ENCODE measurements around the gene ADGB. TPM values are rescaled to one million over a fixed set of nuclear protein-coding genes. Genes with fewer than 3 reads are reported as not detected.
A peak's percentile ranks its signal among the peaks of the same experiment; 100 is the strongest.

The ADGB gene
- total RNA-seq, 2 experiments from 2014 or later: not detected

GRCh38 chr6:146719387-146719786 is 120.6 kb downstream of the ADGB start:
- Mint-ChIP-seq H3K4me1 (no peaks in the 10 kb centered on the region), H3K4me3 (no peak overlapping the region), H3K36me3 (ENCODE audit: low read depth) (no peaks in the 10 kb centered on the region), H3K27ac (no peak overlapping the region), H3K9me3 (no peaks in the 10 kb centered on the region), H3K27me3 (no peaks in the 10 kb centered on the region)
- CTCF ChIA-PET: no interaction called here
- POLR2A ChIA-PET: no interaction called here
- DNase-seq: no peak

GRCh38 chr6:146739696-146740095 is 140.9 kb downstream of the ADGB start:
- H3K27ac Mint-ChIP-seq: no peak overlapping the region
- no peaks in the 10 kb centered on the region for H3K9me3 Mint-ChIP-seq
- H3K4me1 Mint-ChIP-seq: no peaks in the 10 kb centered on the region
- ChIA-PET CTCF (no interaction called here), POLR2A (no interaction called here)
- H3K4me3 Mint-ChIP-seq: no peak overlapping the region
- peaks cover 1% of the 10 kb centered on the region for H3K27me3 Mint-ChIP-seq
- DNase-seq: no peak
- H3K36me3 Mint-ChIP-seq (ENCODE audit: low read depth): no peaks in the 10 kb centered on the region

- H3K36me3 Mint-ChIP-seq (ENCODE audit: low read depth): no peaks in the 10 kb centered on the region
- POLR2A ChIA-PET: no interaction called here
These were observed 142.8 kb downstream of the ADGB start for GRCh38 chr6:146741609-146742008.

GRCh38 chr6:146753306-146753705 is 154.5 kb downstream of the ADGB start:
- no peaks in the 10 kb centered on the region for H3K4me1 Mint-ChIP-seq
- DNase-seq: no peak
- CTCF ChIA-PET: no interaction called here
- POLR2A ChIA-PET: no interaction called here
- no peak overlapping the region for H3K27ac Mint-ChIP-seq
- H3K27me3 Mint-ChIP-seq: peaks cover 6% of the 10 kb centered on the region
- H3K36me3 Mint-ChIP-seq (ENCODE audit: low read depth): no peaks in the 10 kb centered on the region
- no peak overlapping the region for H3K4me3 Mint-ChIP-seq
- peaks cover 2% of the 10 kb centered on the region for H3K9me3 Mint-ChIP-seq

More at GRCh38 chr6:146741609-146742008, 142.8 kb downstream of the ADGB start:
- CTCF ChIA-PET: no interaction called here
- Mint-ChIP-seq H3K4me1 (no peaks in the 10 kb centered on the region), H3K27ac (no peak overlapping the region), H3K27me3 (no peaks in the 10 kb centered on the region), H3K4me3 (no peak overlapping the region), H3K9me3 (no peaks in the 10 kb centered on the region)
- no peak for DNase-seq

- peaks cover 17% of the 10 kb centered on the region for H3K4me1 Mint-ChIP-seq
- no peaks in the 10 kb centered on the region for H3K36me3 Mint-ChIP-seq (ENCODE audit: low read depth)
- peaks cover 6% of the 10 kb centered on the region for H3K27me3 Mint-ChIP-seq
- no peaks in the 10 kb centered on the region for H3K9me3 Mint-ChIP-seq
- no peak for DNase-seq
- H3K27ac Mint-ChIP-seq: no peak overlapping the region
- ChIA-PET POLR2A (no interaction called here), CTCF (no interaction called here)
- H3K4me3 Mint-ChIP-seq: no peak overlapping the region
These were observed 168.9 kb downstream of the ADGB start for GRCh38 chr6:146767632-146768031.

GRCh38 chr6:146768722-146769121 is 169.9 kb downstream of the ADGB start:
- CTCF ChIA-PET: no interaction called here
- no peak overlapping the region for H3K27ac Mint-ChIP-seq
- DNase-seq: no peak
- H3K4me1 Mint-ChIP-seq: peaks cover 17% of the 10 kb centered on the region
- no peaks in the 10 kb centered on the region for H3K36me3 Mint-ChIP-seq (ENCODE audit: low read depth)
- H3K9me3 Mint-ChIP-seq: no peaks in the 10 kb centered on the region
- POLR2A ChIA-PET: no interaction called here
- H3K27me3 Mint-ChIP-seq: peaks cover 4% of the 10 kb centered on the region
- H3K4me3 Mint-ChIP-seq: no peak overlapping the region

GRCh38 chr6:146770275-146770964 is 171.6 kb downstream of the ADGB start:
- Mint-ChIP-seq H3K9me3 (no peaks in the 10 kb centered on the region), H3K4me3 (peak overlapping the region; percentile 54), H3K27me3 (peaks cover 2% of the 10 kb centered on the region), H3K4me1 (peaks cover 17% of the 10 kb centered on the region), H3K27ac (peak overlapping the region; percentile 49), H3K36me3 (ENCODE audit: low read depth) (no peaks in the 10 kb centered on the region)
- no peak for DNase-seq
- ChIA-PET POLR2A (no interaction called here), CTCF (no interaction called here)

- ChIA-PET POLR2A (no interaction called here), CTCF (no interaction called here)
- H3K27me3 Mint-ChIP-seq: peaks cover 2% of the 10 kb centered on the region
- no peaks in the 10 kb centered on the region for H3K9me3 Mint-ChIP-seq
- peak; percentile 66 for DNase-seq
- H3K27ac Mint-ChIP-seq: peak overlapping the region; percentile 49
- peak overlapping the region; percentile 54 for H3K4me3 Mint-ChIP-seq
- no peaks in the 10 kb centered on the region for H3K36me3 Mint-ChIP-seq (ENCODE audit: low read depth)
- peaks cover 17% of the 10 kb centered on the region for H3K4me1 Mint-ChIP-seq
These were observed 172.4 kb downstream of the ADGB start for GRCh38 chr6:146770965-146771735.

- ChIA-PET CTCF (no interaction called here), POLR2A (no interaction called here)
- DNase-seq: no peak
- Mint-ChIP-seq H3K9me3 (no peaks in the 10 kb centered on the region), H3K36me3 (ENCODE audit: low read depth) (no peaks in the 10 kb centered on the region), H3K4me3 (no peak overlapping the region), H3K4me1 (peaks cover 13% of the 10 kb centered on the region), H3K27ac (no peak overlapping the region), H3K27me3 (peaks cover 2% of the 10 kb centered on the region)
These were observed 176.4 kb downstream of the ADGB start for GRCh38 chr6:146775220-146775619.

- CTCF ChIA-PET: interaction anchor here (0.7 kb wide), 1 partner anchor 9 kb away, joined by 5 read pairs; no protein-coding TSS in a partner anchor
- POLR2A ChIA-PET: no interaction called here
- Mint-ChIP-seq H3K4me1 (peaks cover 2% of the 10 kb centered on the region), H3K36me3 (ENCODE audit: low read depth) (no peaks in the 10 kb centered on the region), H3K4me3 (no peak overlapping the region), H3K9me3 (no peaks in the 10 kb centered on the region), H3K27ac (no peak overlapping the region), H3K27me3 (no peaks in the 10 kb centered on the region)
- DNase-seq: no peak
These were observed 183.1 kb downstream of the ADGB start for GRCh38 chr6:146781836-146782235.

GRCh38 chr6:146785001-146785585 is 186.3 kb downstream of the ADGB start:
- Mint-ChIP-seq H3K4me1 (peaks cover 17% of the 10 kb centered on the region), H3K27me3 (no peaks in the 10 kb centered on the region), H3K9me3 (no peaks in the 10 kb centered on the region), H3K4me3 (no peak overlapping the region), H3K27ac (no peak overlapping the region), H3K36me3 (ENCODE audit: low read depth) (no peaks in the 10 kb centered on the region)
- DNase-seq: peak; percentile 26
- ChIA-PET CTCF (interaction anchor here (0.8 to 1.2 kb wide), 4 partner anchors 8 to 72 kb away, joined by 3 to 7 read pairs (median 4); no protein-coding TSS in a partner anchor), POLR2A (no interaction called here)

- ChIA-PET CTCF (no interaction called here), POLR2A (no interaction called here)
- Mint-ChIP-seq H3K27me3 (no peaks in the 10 kb centered on the region), H3K4me1 (peaks cover 29% of the 10 kb centered on the region), H3K36me3 (ENCODE audit: low read depth) (peaks cover 6% of the 10 kb centered on the region), H3K9me3 (peaks cover 10% of the 10 kb centered on the region), H3K27ac (no peak overlapping the region), H3K4me3 (no peak overlapping the region)
- no peak for DNase-seq
These were observed 189.2 kb downstream of the ADGB start for GRCh38 chr6:146787876-146788508.

- CTCF ChIA-PET: interaction anchor here (1.1 kb wide), 1 partner anchor 9 kb away, joined by 5 read pairs; no protein-coding TSS in a partner anchor
- no peak for DNase-seq
These were observed 191.9 kb downstream of the ADGB start for GRCh38 chr6:146790561-146791091.

More at GRCh38 chr6:146790561-146791091, 191.9 kb downstream of the ADGB start:
- peaks cover 23% of the 10 kb centered on the region for H3K9me3 Mint-ChIP-seq
- no peaks in the 10 kb centered on the region for H3K27me3 Mint-ChIP-seq
- POLR2A ChIA-PET: no interaction called here
- peaks cover 33% of the 10 kb centered on the region for H3K4me1 Mint-ChIP-seq
- peaks cover 14% of the 10 kb centered on the region for H3K36me3 Mint-ChIP-seq (ENCODE audit: low read depth)
- H3K4me3 Mint-ChIP-seq: no peak overlapping the region
- no peak overlapping the region for H3K27ac Mint-ChIP-seq

Data from activated CD4-positive, alpha-beta memory T cell treated with anti-CD3 and anti-CD28 coated beads, Interleukin-2, amount 10 ng/mL, durations not matched to agents 7 days and 5 days (primary cell).